Lower leg skin (tissue), 3 donors: ENCODE measurements around the gene PLIN3.

ENCODE experiments used
- CTCF ChIP-seq, 3 donors: fragments of 450-650 bp; IDR thresholded peaks; one replicate each; pipeline ENCODE4 v1.5.1; 2016; ENCODE audit warnings: antibody characterized with exemption in 3 of 3, mild to moderate bottlenecking in 3 of 3, moderate library complexity in 2 of 3
- POLR2A ChIP-seq, 2 donors: fragments of 450-650 bp; IDR thresholded peaks; one replicate each; pipeline ENCODE4 v1.6.1; 2016 to 2017; ENCODE audit warnings: antibody characterized with exemption in 2 of 2, mild to moderate bottlenecking in 1 of 2, moderate library complexity in 1 of 2

DNA sequence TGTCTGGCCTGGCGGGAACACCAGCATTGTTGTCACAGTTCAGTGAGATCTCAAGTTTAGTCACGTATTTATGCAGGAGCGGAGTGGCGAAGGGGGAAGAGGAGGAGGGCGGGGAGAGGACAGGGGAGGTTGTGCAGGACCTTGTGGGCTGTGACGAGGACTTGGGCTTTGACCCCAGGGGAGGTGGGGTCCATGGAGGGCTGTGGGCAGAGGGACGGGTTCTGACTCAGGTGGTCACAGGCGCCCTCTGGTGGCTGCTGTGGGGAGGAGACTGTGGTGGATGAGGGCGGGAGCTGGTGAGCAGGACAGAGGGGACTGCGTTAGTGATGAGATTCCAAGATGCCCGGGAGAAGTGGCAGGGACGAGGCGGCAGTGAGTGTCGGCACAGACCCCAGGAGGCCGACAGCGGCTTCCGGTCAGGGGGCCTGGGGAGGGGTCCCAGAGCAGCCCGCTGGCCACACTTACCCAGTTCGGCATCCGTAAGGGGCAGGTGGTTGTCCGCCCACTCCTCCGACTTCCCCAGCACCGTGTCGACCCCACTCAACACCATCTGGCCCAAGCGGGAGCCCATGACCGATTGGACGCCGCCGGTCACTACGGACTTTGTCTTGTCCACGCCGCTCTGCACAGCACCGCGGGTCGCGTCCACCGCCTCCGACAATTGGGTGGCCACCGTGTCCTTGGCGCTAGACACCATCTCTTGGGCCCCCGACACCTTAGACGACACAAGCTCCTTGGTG lies 15.7 kb downstream of the PLIN3 start:
- TF ChIP-seq CTCF (IDR thresholded peaks at IDR 0.05), result peak in 1 of 3 donors; percentile 75
- no peak for TF ChIP-seq POLR2A (IDR thresholded peaks at IDR 0.05)
